ENCODE measurements around the gene HFE. TPM values are rescaled to one million over a fixed set of nuclear protein-coding genes. Genes with fewer than 3 reads are reported as not detected.

HFE gene
- total and polyA plus RNA-seq, 11 donors: 1.6 to 13.9 (median 2.9) TPM

- DNase-seq (no peak), ATAC-seq (no peak)
- no peaks in the 10 kb centered on the region for H3K36me3 ChIP-seq
- no peak overlapping the region for H3K27ac ChIP-seq
- WGBS, 4 donors: 88 to 98% (median 91%) methylated on average over 8 of the region's 8 CpGs
- peaks cover 0 to 18% (median 8%) of the 10 kb centered on the region in 12 donors for H3K4me1 ChIP-seq
- TF ChIP-seq, protein P1, sequence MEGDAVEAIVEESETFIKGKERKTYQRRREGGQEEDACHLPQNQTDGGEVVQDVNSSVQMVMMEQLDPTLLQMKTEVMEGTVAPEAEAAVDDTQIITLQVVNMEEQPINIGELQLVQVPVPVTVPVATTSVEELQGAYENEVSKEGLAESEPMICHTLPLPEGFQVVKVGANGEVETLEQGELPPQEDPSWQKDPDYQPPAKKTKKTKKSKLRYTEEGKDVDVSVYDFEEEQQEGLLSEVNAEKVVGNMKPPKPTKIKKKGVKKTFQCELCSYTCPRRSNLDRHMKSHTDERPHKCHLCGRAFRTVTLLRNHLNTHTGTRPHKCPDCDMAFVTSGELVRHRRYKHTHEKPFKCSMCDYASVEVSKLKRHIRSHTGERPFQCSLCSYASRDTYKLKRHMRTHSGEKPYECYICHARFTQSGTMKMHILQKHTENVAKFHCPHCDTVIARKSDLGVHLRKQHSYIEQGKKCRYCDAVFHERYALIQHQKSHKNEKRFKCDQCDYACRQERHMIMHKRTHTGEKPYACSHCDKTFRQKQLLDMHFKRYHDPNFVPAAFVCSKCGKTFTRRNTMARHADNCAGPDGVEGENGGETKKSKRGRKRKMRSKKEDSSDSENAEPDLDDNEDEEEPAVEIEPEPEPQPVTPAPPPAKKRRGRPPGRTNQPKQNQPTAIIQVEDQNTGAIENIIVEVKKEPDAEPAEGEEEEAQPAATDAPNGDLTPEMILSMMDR (IDR thresholded peaks at IDR 0.05): no peak
- TF ChIP-seq POLR2A (IDR thresholded peaks at IDR 0.05): no peak
- no peaks in the 10 kb centered on the region for H3K27me3 ChIP-seq
- intact Hi-C loops (cut with DNase I): loop anchor here in 2 of 10 donors (2.0 to 10.0 kb wide), 2 partner anchors 16 to 180 kb away; a partner anchor contains a TSS
- H3K4me3 ChIP-seq: no peak overlapping the region
- no peaks in the 10 kb centered on the region for H3K9me3 ChIP-seq
Measured at GRCh38 chr6:26105109-26105730, 18.0 kb downstream of the HFE start.

DNA sequence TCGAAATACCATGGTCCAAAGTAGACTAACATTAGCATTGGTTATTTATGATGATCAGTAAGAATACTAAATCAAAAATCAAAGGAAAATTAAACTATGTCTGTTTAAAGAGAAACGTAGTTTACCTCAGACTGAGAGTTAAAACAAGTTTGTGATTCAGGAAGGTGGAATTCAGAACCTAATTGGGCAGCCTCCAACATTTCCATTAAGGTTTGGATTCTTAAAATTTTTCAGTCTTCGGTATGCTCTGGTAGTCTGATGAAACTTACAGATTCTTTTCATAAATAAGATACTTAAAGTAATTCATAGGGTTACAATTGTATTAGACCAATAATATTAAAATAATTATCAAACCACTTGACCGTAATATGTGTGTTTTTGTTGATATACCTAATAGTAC, 18.6 kb downstream of the HFE start:
- Histone ChIP-seq H3K4me1 (peaks cover 0 to 18% (median 8%) of the 10 kb centered on the region in 12 donors), H3K9me3 (no peaks in the 10 kb centered on the region), H3K36me3 (no peaks in the 10 kb centered on the region), H3K27me3 (no peaks in the 10 kb centered on the region), H3K27ac (no peak overlapping the region), H3K4me3 (no peak overlapping the region)
- TF ChIP-seq, protein P1 (IDR thresholded peaks at IDR 0.05): no peak
- no peak for TF ChIP-seq POLR2A (IDR thresholded peaks at IDR 0.05)
- DNase-seq (no peak), ATAC-seq (no peak)
- 90 to 94% (median 91%) methylated on average over 4 of the region's 4 CpGs for WGBS, 4 donors
- intact Hi-C loops (cut with DNase I): loop anchor here in 2 of 10 donors (2.0 to 10.0 kb wide), 2 partner anchors 15 to 179 kb away; a partner anchor contains a TSS

GRCh38 chr6:26107935-26108334, 20.7 kb downstream of the HFE start:
- ATAC-seq (no peak), DNase-seq (no peak)
- TF ChIP-seq, protein P1 (IDR thresholded peaks at IDR 0.05): no peak
- no peak for TF ChIP-seq POLR2A (IDR thresholded peaks at IDR 0.05)
- H3K9me3 ChIP-seq: no peaks in the 10 kb centered on the region
- no peak overlapping the region for H3K4me3 ChIP-seq
- peaks cover 0 to 14% (median 8%) of the 10 kb centered on the region in 12 donors for H3K4me1 ChIP-seq
- no peak overlapping the region for H3K27ac ChIP-seq
- intact Hi-C loops (cut with DNase I): loop anchor here in 1 of 10 donors (10.0 kb wide), 1 partner anchor 177 kb away; a partner anchor contains a TSS
- no peaks in the 10 kb centered on the region for H3K36me3 ChIP-seq
- WGBS, 4 donors: 95 to 98% (median 96%) methylated on average over 18 of the region's 18 CpGs
- H3K27me3 ChIP-seq: no peaks in the 10 kb centered on the region

GRCh38 chr6:26109772-26110171, 22.5 kb downstream of the HFE start:
- no peaks in the 10 kb centered on the region for H3K36me3 ChIP-seq
- no peak overlapping the region for H3K4me3 ChIP-seq
- no peak for DNase-seq
- peaks cover 0 to under 1% (median 0%) of the 10 kb centered on the region in 12 donors for H3K4me1 ChIP-seq
- no peak for TF ChIP-seq POLR2A (IDR thresholded peaks at IDR 0.05)
- TF ChIP-seq, protein P1 (IDR thresholded peaks at IDR 0.05): no peak
- WGBS, 4 donors: 94 to 98% (median 97%) methylated on average over 6 of the region's 6 CpGs
- H3K27me3 ChIP-seq: no peaks in the 10 kb centered on the region
- ATAC-seq: no peak
- intact Hi-C loops (cut with DNase I): loop anchor here in 1 of 10 donors (10.0 kb wide), 1 partner anchor 175 kb away; a partner anchor contains a TSS
- no peaks in the 10 kb centered on the region for H3K9me3 ChIP-seq
- H3K27ac ChIP-seq: no peak overlapping the region

Measured in heart left ventricle (tissue), 16 donors.